ENCODE results near the gene KLK3. TPM values are rescaled to one million over a fixed set of nuclear protein-coding genes. Genes with fewer than 3 reads are reported as not detected.

KLK3 gene
- total RNA-seq, 5 donors from 2014 or later (not counting 1 experiment from before 2014, with no cell fraction given): not detected

- Histone ChIP-seq H3K27me3 (replicated peaks in 1 of 2; ENCODE audit: control insufficient read depth in 2 of 2, extremely low read depth in 1 of 2, insufficient read depth in 2 of 2, low read length in 1 of 2) (peaks cover 8 to 80% of the 10 kb centered on the region in 2 experiments), H3K36me3 (ENCODE audit: control insufficient read depth in 2 of 2, extremely low read depth in 1 of 2, insufficient read depth in 1 of 2, low read length in 1 of 2) (no peaks in the 10 kb centered on the region), H3K4me1 (ENCODE audit: control insufficient read depth in 1 of 2, extremely low read depth in 1 of 2, insufficient read depth in 2 of 2, low read length in 2 of 2) (peaks cover 0 to 20% of the 10 kb centered on the region in 2 experiments), H3K4me3 (ENCODE audit: control insufficient read depth in 1 of 2, extremely low read depth in 1 of 2, low read length in 1 of 2) (peak overlapping the region; percentile 33 to 42), H3K27ac (ENCODE audit: low read length) (no peak overlapping the region), H3K9me3 (no peaks in the 10 kb centered on the region)
- Mint-ChIP-seq H3K36me3 (no peaks in the 10 kb centered on the region), H3K27me3 (peaks cover 77 to 85% of the 10 kb centered on the region in 2 donors), H3K4me1 (peaks cover 21 to 33% (median 27%) of the 10 kb centered on the region in 3 donors), H3K27ac (no peak overlapping the region), H3K9me3 (no peaks in the 10 kb centered on the region), H3K4me3 (peak overlapping the region; percentile 34 to 68 (median 57))
- WGBS (ENCODE audit: insufficient coverage): 10% methylated on average over 51 of the region's 52 CpGs
- DNase-seq (peak in 5 of 35 experiments; percentile 12 to 25 (median 18)), ATAC-seq (replicated peaks in 1 of 4) (peak; percentile 44 to 67 (median 60))
- ChIA-PET CTCF (no interaction called here), POLR2A (no interaction called here)
Measured at GRCh38 chr19:50817941-50818858, 36.5 kb upstream of the KLK3 start.

DNA sequence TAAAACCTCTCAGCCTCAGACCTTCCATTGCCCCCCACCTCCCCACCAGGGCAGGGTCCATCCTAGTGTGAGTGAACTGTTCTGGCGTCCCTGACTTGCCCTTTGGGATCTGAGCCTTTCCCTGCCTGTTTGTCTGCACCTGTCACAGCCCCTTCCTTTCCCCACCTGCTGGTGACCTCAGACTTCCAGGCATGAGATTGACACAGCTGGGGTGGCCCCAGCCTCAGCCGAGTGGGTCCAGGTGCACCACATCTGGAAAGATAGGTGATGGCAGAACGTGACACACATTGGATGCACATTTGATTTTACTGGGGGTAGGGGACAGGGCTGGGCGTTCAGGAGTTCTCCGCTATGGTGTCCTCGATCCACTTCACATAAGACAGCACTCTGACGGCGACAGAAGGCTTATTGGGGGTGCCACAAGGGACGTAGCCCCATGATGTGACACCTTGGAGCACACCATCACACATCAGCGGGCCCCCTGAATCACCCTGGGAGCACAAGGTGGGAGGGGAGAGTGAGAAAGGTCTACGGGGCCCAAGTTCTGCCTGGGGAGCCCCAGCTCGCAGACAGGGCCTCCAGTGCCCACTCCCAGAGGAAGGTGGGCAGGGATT lies 35.7 kb upstream of the KLK3 start:
- H3K9me3 ChIP-seq: no peaks in the 10 kb centered on the region
- H3K4me1 ChIP-seq (ENCODE audit: control insufficient read depth in 1 of 2, extremely low read depth in 1 of 2, insufficient read depth in 2 of 2, low read length in 2 of 2): peaks cover 0 to 20% of the 10 kb centered on the region in 2 experiments
- peaks cover 77 to 89% of the 10 kb centered on the region in 2 donors for H3K27me3 Mint-ChIP-seq
- ATAC-seq (replicated peaks in 1 of 4): no peak
- peak overlapping the region; percentile 26 to 68 (median 57) for H3K4me3 Mint-ChIP-seq
- no peak overlapping the region for H3K4me3 ChIP-seq (ENCODE audit: control insufficient read depth in 1 of 2, extremely low read depth in 1 of 2, low read length in 1 of 2)
- no peaks in the 10 kb centered on the region for H3K36me3 ChIP-seq (ENCODE audit: control insufficient read depth in 2 of 2, extremely low read depth in 1 of 2, insufficient read depth in 1 of 2, low read length in 1 of 2)
- DNase-seq: no peak
- peaks cover 8 to 84% of the 10 kb centered on the region in 2 experiments for H3K27me3 ChIP-seq (replicated peaks in 1 of 2; ENCODE audit: control insufficient read depth in 2 of 2, extremely low read depth in 1 of 2, insufficient read depth in 2 of 2, low read length in 1 of 2)
- peaks cover 21 to 33% (median 27%) of the 10 kb centered on the region in 3 donors for H3K4me1 Mint-ChIP-seq
- H3K27ac Mint-ChIP-seq: no peak overlapping the region
- H3K9me3 Mint-ChIP-seq: no peaks in the 10 kb centered on the region
- CTCF ChIA-PET: no interaction called here
- 60% methylated on average over 6 of the region's 12 CpGs for WGBS (ENCODE audit: insufficient coverage)
- H3K36me3 Mint-ChIP-seq: no peaks in the 10 kb centered on the region
- POLR2A ChIA-PET: no interaction called here
- H3K27ac ChIP-seq (ENCODE audit: low read length): no peak overlapping the region

DNA sequence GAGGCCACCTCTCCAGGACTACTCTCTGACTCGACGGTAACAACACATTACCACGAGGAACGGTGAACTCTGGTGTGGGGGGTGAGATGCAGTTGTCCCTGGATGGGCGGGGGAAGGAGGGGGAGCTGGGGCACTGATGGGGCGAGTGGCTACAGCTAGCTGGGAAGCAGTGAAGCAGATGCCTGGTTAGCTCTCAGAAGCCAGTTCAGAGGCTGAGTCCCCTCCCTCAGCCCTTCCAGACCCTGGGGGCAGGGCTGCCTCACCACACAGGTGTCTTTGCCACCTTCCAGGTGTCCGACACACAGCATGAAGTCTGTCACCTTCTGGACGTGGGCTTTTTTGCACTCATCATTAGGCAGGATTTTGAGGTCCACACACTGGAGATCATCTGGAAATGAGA lies 35.1 kb upstream of the KLK3 start:
- Mint-ChIP-seq H3K9me3 (no peaks in the 10 kb centered on the region), H3K27me3 (peaks cover 72 to 83% of the 10 kb centered on the region in 2 donors), H3K27ac (no peak overlapping the region), H3K4me1 (peaks cover 21 to 33% (median 27%) of the 10 kb centered on the region in 3 donors), H3K36me3 (no peaks in the 10 kb centered on the region), H3K4me3 (no peak overlapping the region)
- Histone ChIP-seq H3K36me3 (ENCODE audit: control insufficient read depth in 2 of 2, extremely low read depth in 1 of 2, insufficient read depth in 1 of 2, low read length in 1 of 2) (no peaks in the 10 kb centered on the region), H3K27ac (ENCODE audit: low read length) (no peak overlapping the region), H3K4me1 (ENCODE audit: control insufficient read depth in 1 of 2, extremely low read depth in 1 of 2, insufficient read depth in 2 of 2, low read length in 2 of 2) (peaks cover 0 to 20% of the 10 kb centered on the region in 2 experiments), H3K9me3 (no peaks in the 10 kb centered on the region), H3K27me3 (replicated peaks in 1 of 2; ENCODE audit: control insufficient read depth in 2 of 2, extremely low read depth in 1 of 2, insufficient read depth in 2 of 2, low read length in 1 of 2) (peaks cover 8 to 85% of the 10 kb centered on the region in 2 experiments), H3K4me3 (ENCODE audit: control insufficient read depth in 1 of 2, extremely low read depth in 1 of 2, low read length in 1 of 2) (no peak overlapping the region)
- 28% methylated on average over 3 of the region's 8 CpGs for WGBS (ENCODE audit: insufficient coverage)
- ATAC-seq (replicated peaks in 1 of 4): no peak
- no peak for DNase-seq
- ChIA-PET POLR2A (no interaction called here), CTCF (interaction anchor here in 1 of 2 donors (0.6 kb wide), 1 partner anchor 60 kb away, joined by 3 read pairs; no protein-coding TSS in a partner anchor)

DNA sequence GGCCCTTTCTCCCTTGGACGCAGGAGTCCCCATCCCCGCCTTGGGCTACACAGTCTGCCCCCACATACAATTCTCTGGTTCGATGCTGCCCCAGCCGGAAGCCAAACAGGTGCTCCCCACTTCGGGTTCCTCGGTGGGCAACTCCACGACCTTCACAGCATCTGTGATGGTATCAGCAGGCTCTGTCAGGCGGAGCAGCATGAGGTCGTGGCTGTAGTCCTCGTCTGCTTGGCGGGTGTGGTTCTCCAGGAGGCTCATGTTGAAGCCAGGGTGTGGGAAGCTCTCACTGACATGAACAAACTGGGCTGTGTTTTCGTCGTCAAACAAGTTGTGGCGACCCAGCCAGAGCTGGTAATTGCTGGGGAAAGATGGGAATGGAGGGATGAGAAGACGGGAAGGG lies 34.6 kb upstream of the KLK3 start:
- ATAC-seq (replicated peaks in 1 of 4) (no peak), DNase-seq (no peak)
- H3K36me3 Mint-ChIP-seq: no peaks in the 10 kb centered on the region
- peaks cover 71 to 79% of the 10 kb centered on the region in 2 donors for H3K27me3 Mint-ChIP-seq
- Histone ChIP-seq H3K4me1 (ENCODE audit: control insufficient read depth in 1 of 2, extremely low read depth in 1 of 2, insufficient read depth in 2 of 2, low read length in 2 of 2) (peaks cover 0 to 20% of the 10 kb centered on the region in 2 experiments), H3K4me3 (ENCODE audit: control insufficient read depth in 1 of 2, extremely low read depth in 1 of 2, low read length in 1 of 2) (no peak overlapping the region), H3K9me3 (no peaks in the 10 kb centered on the region), H3K36me3 (ENCODE audit: control insufficient read depth in 2 of 2, extremely low read depth in 1 of 2, insufficient read depth in 1 of 2, low read length in 1 of 2) (no peaks in the 10 kb centered on the region), H3K27me3 (replicated peaks in 1 of 2; ENCODE audit: control insufficient read depth in 2 of 2, extremely low read depth in 1 of 2, insufficient read depth in 2 of 2, low read length in 1 of 2) (peaks cover 8 to 82% of the 10 kb centered on the region in 2 experiments), H3K27ac (ENCODE audit: low read length) (no peak overlapping the region)
- POLR2A ChIA-PET: no interaction called here
- H3K4me1 Mint-ChIP-seq: peaks cover 21 to 33% (median 27%) of the 10 kb centered on the region in 3 donors
- WGBS (ENCODE audit: insufficient coverage): 13% methylated on average over 15 of the region's 15 CpGs
- CTCF ChIA-PET: interaction anchor here in 1 of 2 donors (0.6 kb wide), 1 partner anchor 60 kb away, joined by 3 read pairs; no protein-coding TSS in a partner anchor
- no peaks in the 10 kb centered on the region for H3K9me3 Mint-ChIP-seq
- no peak overlapping the region for H3K27ac Mint-ChIP-seq
- peak overlapping the region in 1 of 3 donors; percentile 69 for H3K4me3 Mint-ChIP-seq

DNA sequence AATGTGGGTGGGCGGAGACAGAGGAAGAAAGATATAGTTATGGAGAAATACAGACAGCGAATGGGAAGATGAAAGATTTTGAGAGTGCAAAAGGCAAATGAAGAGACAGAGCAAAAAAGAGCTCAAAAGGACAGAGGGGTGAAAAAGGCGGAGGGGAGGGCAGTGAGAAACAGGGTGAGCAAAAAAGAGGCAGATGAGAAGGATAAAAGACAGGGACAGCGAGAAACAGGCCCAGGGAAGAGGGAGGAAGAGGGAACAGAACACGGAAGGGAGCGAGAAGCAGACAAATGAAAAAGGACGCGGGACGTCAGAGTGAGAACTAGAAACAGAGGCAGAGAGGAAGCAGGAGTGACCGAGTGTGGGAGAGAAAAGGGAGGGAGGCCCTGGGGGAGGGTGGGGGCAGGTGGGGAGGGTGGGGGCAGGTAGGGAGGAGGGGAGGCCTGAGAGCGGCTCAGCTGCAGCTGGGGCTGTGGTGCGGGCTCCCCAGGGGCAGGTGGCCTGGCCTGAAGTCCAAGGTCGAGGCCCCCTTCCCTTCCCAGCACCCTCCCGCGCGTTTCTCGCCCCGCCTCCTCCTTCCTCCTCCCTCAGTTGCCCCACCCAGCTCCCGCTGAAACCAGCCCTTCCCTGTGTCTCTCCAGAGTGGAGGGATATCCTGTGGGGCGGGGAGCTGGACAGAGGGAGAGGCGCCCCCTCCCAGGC lies 34.0 kb upstream of the KLK3 start:
- Mint-ChIP-seq H3K4me1 (peaks cover 21 to 33% (median 27%) of the 10 kb centered on the region in 3 donors), H3K4me3 (peak overlapping the region in 2 of 3 donors; percentile 25 to 69), H3K36me3 (no peaks in the 10 kb centered on the region), H3K9me3 (no peaks in the 10 kb centered on the region), H3K27me3 (peaks cover 68 to 75% of the 10 kb centered on the region in 2 donors), H3K27ac (peak overlapping the region in 1 of 2 donors; percentile 3)
- no peak for ATAC-seq (replicated peaks in 1 of 4)
- Histone ChIP-seq H3K9me3 (no peaks in the 10 kb centered on the region), H3K27ac (ENCODE audit: low read length) (no peak overlapping the region), H3K4me3 (ENCODE audit: control insufficient read depth in 1 of 2, extremely low read depth in 1 of 2, low read length in 1 of 2) (no peak overlapping the region), H3K4me1 (ENCODE audit: control insufficient read depth in 1 of 2, extremely low read depth in 1 of 2, insufficient read depth in 2 of 2, low read length in 2 of 2) (peaks cover 0 to 20% of the 10 kb centered on the region in 2 experiments), H3K27me3 (replicated peaks in 1 of 2; ENCODE audit: control insufficient read depth in 2 of 2, extremely low read depth in 1 of 2, insufficient read depth in 2 of 2, low read length in 1 of 2) (peaks cover 4 to 79% of the 10 kb centered on the region in 2 experiments), H3K36me3 (ENCODE audit: control insufficient read depth in 2 of 2, extremely low read depth in 1 of 2, insufficient read depth in 1 of 2, low read length in 1 of 2) (no peaks in the 10 kb centered on the region)
- ChIA-PET POLR2A (no interaction called here), CTCF (no interaction called here)
- 7% methylated on average over 9 of the region's 21 CpGs for WGBS (ENCODE audit: insufficient coverage)
- no peak for DNase-seq

GRCh38 chr19:50821248-50821612 lies 33.5 kb upstream of the KLK3 start:
- CTCF ChIA-PET: no interaction called here
- no peaks in the 10 kb centered on the region for H3K36me3 Mint-ChIP-seq
- ATAC-seq (replicated peaks in 1 of 4): no peak
- no peaks in the 10 kb centered on the region for H3K36me3 ChIP-seq (ENCODE audit: control insufficient read depth in 2 of 2, extremely low read depth in 1 of 2, insufficient read depth in 1 of 2, low read length in 1 of 2)
- no peaks in the 10 kb centered on the region for H3K9me3 Mint-ChIP-seq
- H3K4me3 ChIP-seq (ENCODE audit: control insufficient read depth in 1 of 2, extremely low read depth in 1 of 2, low read length in 1 of 2): no peak overlapping the region
- WGBS (ENCODE audit: insufficient coverage): 95% methylated on average over 2 of the region's 4 CpGs
- H3K27me3 Mint-ChIP-seq: peaks cover 68 to 73% of the 10 kb centered on the region in 2 donors
- H3K9me3 ChIP-seq: no peaks in the 10 kb centered on the region
- peaks cover 21 to 33% (median 27%) of the 10 kb centered on the region in 3 donors for H3K4me1 Mint-ChIP-seq
- POLR2A ChIA-PET: no interaction called here
- no peak for DNase-seq
- no peak overlapping the region for H3K27ac ChIP-seq (ENCODE audit: low read length)
- peaks cover 4 to 79% of the 10 kb centered on the region in 2 experiments for H3K27me3 ChIP-seq (replicated peaks in 1 of 2; ENCODE audit: control insufficient read depth in 2 of 2, extremely low read depth in 1 of 2, insufficient read depth in 2 of 2, low read length in 1 of 2)
- peaks cover 0 to 20% of the 10 kb centered on the region in 2 experiments for H3K4me1 ChIP-seq (ENCODE audit: control insufficient read depth in 1 of 2, extremely low read depth in 1 of 2, insufficient read depth in 2 of 2, low read length in 2 of 2)
- no peak overlapping the region for H3K27ac Mint-ChIP-seq
- peak overlapping the region in 1 of 3 donors; percentile 69 for H3K4me3 Mint-ChIP-seq

Measured in T-cell (primary cell).